M059J (cell line): ENCODE results near the gene DLK2. TPM values are rescaled to one million over a fixed set of nuclear protein-coding genes. Genes with fewer than 3 reads are reported as not detected.
"Not testable (repeated sequence)": the region's sequence is repeated elsewhere in the genome, so short reads cannot be mapped to it uniquely, and the experiment has no call there.

ENCODE experiments used
- DNase-seq: peaks from one replicate; pipeline ENCODE4 v3.0.0-alpha.2; 2012; ENCODE audit warnings: low read depth
- total RNA-seq: library from RNA; depleted of rRNA; stranded (reverse); fragments of >200 nt; shearing (Covaris generic); gene quantifications from 2 replicates; pipeline ENCODE4 v1.2.3, GENCODE V29; 2014; rRNA removed

Gene DLK2
- total RNA-seq, 1 experiment from 2014 or later: 3.4 TPM

GRCh38 chr6:43427406-43428111, 27.8 kb downstream of the DLK2 start, which contains the start of gene ABCC10:
Gene ABCC10, plus strand, starts transcription at chr6:43427541. Its CDS starts 438 bp downstream, at chr6:43427979.
- peak; percentile 96 for DNase-seq

GRCh38 chr6:43426928-43427405, 28.4 kb downstream of the DLK2 start:
- DNase-seq: no peak

DNA sequence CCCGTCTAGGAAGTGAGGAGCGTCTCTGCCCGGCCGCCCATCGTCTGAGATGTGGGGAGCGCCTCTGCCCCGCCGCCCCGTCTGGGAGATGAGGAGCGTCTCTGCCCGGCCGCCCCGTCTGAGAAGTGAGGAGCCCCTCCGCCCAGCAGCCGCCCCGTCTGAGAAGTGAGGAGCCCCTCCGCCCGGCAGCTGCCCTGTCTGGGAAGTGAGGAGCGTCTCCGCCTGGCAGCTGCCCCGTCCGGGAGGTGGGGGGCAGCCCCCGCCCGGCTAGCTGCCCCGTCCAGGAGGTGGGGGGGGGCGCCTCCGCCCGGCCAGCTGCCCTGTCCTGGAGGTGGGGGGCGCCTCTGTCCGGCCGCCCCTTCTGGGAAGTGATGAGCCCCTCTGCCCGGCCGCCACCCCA, 30.3 kb downstream of the DLK2 start:
- not testable (repeated sequence) for DNase-seq

GRCh38 chr6:43421831-43422230, 33.5 kb downstream of the DLK2 start:
- DNase-seq: no peak

GRCh38 chr6:43420012-43420709, 35.2 kb downstream of the DLK2 start:
- no peak for DNase-seq

GRCh38 chr6:43416935-43417334, 38.4 kb downstream of the DLK2 start:
- no peak for DNase-seq

DNA sequence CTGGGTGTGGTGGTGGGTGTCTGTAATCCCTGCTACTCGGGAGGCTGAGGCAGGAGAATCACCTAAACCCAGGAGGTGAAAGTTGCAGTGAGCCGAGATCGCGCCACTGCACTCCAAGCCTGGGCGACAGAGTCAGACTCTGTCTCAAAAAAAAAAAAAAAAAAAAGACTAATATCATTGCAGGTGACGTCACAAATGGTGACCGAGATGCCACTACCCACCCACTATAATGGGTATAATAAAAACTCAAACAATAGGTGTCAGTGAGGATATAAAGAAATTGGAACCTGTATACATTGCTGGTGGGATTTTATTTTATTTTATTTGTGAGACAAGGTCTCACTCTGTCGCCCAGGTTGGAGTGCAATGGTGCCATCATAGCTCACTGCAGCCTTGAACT, 40.1 kb downstream of the DLK2 start:
- DNase-seq: not testable (repeated sequence)

- DNase-seq: no peak
Measured at GRCh38 chr6:43413002-43413401, 42.3 kb downstream of the DLK2 start.

DNA sequence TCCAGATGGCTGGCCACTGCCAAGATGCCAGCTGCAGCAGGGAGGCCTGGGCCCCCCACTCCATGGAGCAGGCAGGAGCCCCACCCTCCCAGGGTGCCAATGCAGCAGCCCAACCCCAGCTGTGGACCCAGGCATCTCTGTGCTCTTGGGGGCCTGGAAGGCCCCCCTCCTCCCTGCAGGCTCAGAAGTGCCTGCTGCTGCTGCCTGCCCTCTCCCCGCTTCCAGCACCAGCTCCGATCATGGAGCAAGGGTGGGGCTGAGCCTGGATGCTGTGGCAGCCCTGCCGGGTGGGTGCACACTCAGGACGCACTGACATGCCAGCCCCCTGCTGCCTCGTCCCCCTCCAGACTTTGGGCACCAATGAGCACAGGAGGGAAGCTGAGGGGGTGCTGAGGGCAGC, 42.8 kb downstream of the DLK2 start:
- DNase-seq: no peak

DNA sequence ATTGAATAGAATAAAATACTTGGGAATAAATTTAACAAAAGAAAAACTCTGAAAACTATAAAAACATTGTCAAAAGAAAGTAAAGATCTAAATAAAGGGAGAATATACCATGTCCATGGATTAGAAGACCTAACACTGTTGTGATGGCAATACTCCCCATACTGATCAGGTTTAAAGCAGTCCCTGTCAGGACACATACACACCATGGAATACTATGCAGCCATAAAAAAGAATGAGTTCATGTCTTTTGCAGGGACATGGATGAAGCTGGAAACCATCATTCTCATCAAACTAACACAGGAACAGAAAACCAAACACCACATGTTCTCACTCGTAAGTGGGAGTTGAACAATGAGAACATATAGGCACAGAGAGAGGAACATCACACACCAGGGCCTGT, 44.6 kb downstream of the DLK2 start:
- DNase-seq: not testable (repeated sequence)

GRCh38 chr6:43408259-43408658, 47.1 kb downstream of the DLK2 start:
- no peak for DNase-seq

DNA sequence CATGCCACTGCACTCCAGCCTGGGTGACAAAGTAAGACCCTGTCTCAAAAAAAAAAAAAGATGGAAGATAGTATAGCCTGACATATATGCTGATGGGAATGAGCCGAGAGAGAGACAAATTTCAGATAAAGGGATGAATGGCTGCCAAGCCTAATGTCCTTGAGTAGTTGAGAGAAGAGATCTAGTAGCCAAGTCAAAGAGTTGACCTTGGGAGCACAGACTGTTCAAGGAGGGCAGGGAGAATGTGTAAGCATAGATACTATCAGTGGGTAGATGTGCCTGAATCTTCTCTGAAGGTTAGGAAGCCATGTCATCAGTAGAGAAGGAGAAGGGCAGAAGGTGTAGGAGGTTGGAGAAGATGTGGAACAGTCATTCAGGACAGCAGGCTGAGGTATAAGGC, 48.1 kb downstream of the DLK2 start:
- no peak for DNase-seq

DNA sequence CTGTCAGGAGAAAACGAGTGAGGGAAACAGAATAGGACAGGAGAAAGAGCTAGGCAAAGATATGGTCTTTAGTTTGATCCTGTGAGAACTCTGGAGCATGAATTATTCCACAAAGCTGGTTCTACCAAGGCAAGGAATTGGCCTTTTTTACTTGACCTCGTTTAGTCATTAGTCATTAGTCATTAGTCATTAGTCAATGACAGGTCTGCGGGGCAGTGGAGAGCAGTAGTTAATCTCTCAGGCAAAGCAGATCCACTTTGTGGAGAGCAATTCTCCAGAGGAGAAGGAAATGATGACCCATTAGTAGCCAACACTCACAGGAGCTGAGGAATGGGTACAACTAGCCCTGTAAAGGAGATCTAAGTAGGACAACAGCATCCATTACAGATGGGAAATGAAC, 50.0 kb downstream of the DLK2 start:
- DNase-seq: peak; percentile 55

- peak; percentile 17 for DNase-seq
Measured at GRCh38 chr6:43402820-43403219, 52.5 kb downstream of the DLK2 start.

DNA sequence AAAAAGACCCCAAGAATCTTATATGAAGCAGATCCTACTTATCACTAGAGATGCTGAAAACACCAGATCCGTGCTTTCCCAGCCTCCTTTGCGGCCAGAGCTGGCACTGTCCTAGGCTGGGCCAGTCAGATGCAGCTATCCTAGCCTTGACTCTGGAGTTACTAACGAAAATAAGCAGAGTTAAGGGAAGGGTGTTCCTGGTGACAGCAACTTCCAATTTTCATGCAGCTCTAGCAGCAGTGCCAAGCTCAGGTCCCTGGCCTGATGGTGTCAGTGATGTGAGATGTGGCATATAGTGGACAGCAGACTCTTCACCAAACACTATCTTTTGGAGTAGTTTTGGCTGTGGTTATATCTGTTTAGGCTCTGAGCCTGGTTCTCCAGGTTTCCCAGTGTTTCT, 53.6 kb downstream of the DLK2 start:
- DNase-seq: no peak

Other genes with a start within 250 kb of the DLK2 start
- gene DNPH1, start 226.1 kb downstream of the DLK2 start, total RNA-seq: 19.3 and 24.3 TPM in 2 replicates
- under 0.01 TPM in 1 of 2 replicates, not detected in the other for gene TTBK1, start 212.1 kb downstream of the DLK2 start, total RNA-seq
- not detected in 2 replicates for gene SLC22A7, start 157.3 kb downstream of the DLK2 start, total RNA-seq
- gene CRIP3, start 146.7 kb downstream of the DLK2 start, total RNA-seq: not detected in 2 replicates
- 8.4 and 10.9 TPM in 2 replicates for gene ZNF318, start 85.9 kb downstream of the DLK2 start, total RNA-seq
- gene ABCC10, start 28.0 kb downstream of the DLK2 start, total RNA-seq: 11.7 and 16.5 TPM in 2 replicates
- 14.6 and 21.8 TPM in 2 replicates for gene TJAP1, start 22.0 kb upstream of the DLK2 start, total RNA-seq
- 0.05 and 0.32 TPM in 2 replicates for gene LRRC73, start 54.8 kb upstream of the DLK2 start, total RNA-seq
- 175 and 194 TPM in 2 replicates for gene YIPF3, start 61.4 kb upstream of the DLK2 start, total RNA-seq
- 21.8 and 27.8 TPM in 2 replicates for gene POLR1C, start 61.5 kb upstream of the DLK2 start, total RNA-seq
- 28.9 and 42.2 TPM in 2 replicates for gene XPO5, start 120.5 kb upstream of the DLK2 start, total RNA-seq
- gene POLH, start 120.6 kb upstream of the DLK2 start, total RNA-seq: 17.9 and 28.8 TPM in 2 replicates
- 51.6 and 81.1 TPM in 2 replicates for gene GTPBP2, start 173.7 kb upstream of the DLK2 start, total RNA-seq
- gene MAD2L1BP, start 180.3 kb upstream of the DLK2 start, total RNA-seq: 75.7 and 116 TPM in 2 replicates
- 0.05 and 0.69 TPM in 2 replicates for gene RSPH9, start 189.5 kb upstream of the DLK2 start, total RNA-seq
- 63.0 and 71.2 TPM in 2 replicates for gene MRPS18A, start 232.2 kb upstream of the DLK2 start, total RNA-seq